ENCODE results near the gene PLAAT3. TPM values are rescaled to one million over a fixed set of nuclear protein-coding genes. Genes with fewer than 3 reads are reported as not detected.

PLAAT3 gene
- total and polyA plus RNA-seq, 2 donors from 2014 or later = 88.2 to 262 TPM

GRCh38 chr11:63536669-63537292 lies 77.5 kb downstream of the PLAAT3 start, which contains the start of gene PLAAT4:
TSS of gene PLAAT4 (plus strand) at chr11:63536808. CDS start at chr11:63536869, 61 bp downstream.
- intact Hi-C loops (cut with DNase I) = no loop called here
- H3K9ac ChIP-seq (ENCODE audit: low read length in 3 of 3) = peak within 1 kb of the TSS; percentile 5 to 91 (median 65)
- peaks cover 0 to 3% (median 0%) of the 10 kb centered on the region in 3 donors for H3K36me3 ChIP-seq (ENCODE audit: control insufficient read depth in 2 of 3, insufficient read depth in 3 of 3, low read length in 3 of 3)
- H3K27me3 ChIP-seq (ENCODE audit: control insufficient read depth, insufficient read depth, low read length) = no peaks in the 10 kb centered on the region
- H3K4me3 ChIP-seq (ENCODE audit: low read length in 3 of 3) = peak within 1 kb of the TSS; percentile 35 to 83 (median 59)
- no peak for TF ChIP-seq CTCF (IDR thresholded peaks at IDR 0.05; ENCODE audit: borderline replicate concordance, extremely low read depth, insufficient read depth)
- H3K9me3 ChIP-seq (ENCODE audit: control insufficient read depth in 2 of 3, insufficient read depth in 1 of 3, low read length in 3 of 3) = no peaks in the 10 kb centered on the region
- FAIRE-seq (no peak), DNase-seq (peak in 2 of 5 donors; percentile 43 to 69)
- H3K4me1 ChIP-seq (ENCODE audit: control insufficient read depth in 2 of 3, insufficient read depth in 2 of 3, low read depth in 1 of 3, low read length in 3 of 3) = peaks cover 0 to 39% (median 35%) of the 10 kb centered on the region in 3 donors
- peak within 1 kb of the TSS; percentile 81 to 96 for H3K27ac ChIP-seq (ENCODE audit: low read depth in 2 of 2, low read length in 2 of 2)

GRCh38 chr11:63535734-63536133 lies 78.5 kb downstream of the PLAAT3 start:
- Histone ChIP-seq H3K9ac (ENCODE audit: low read length in 3 of 3) (no peak overlapping the region), H3K27ac (ENCODE audit: low read depth in 2 of 2, low read length in 2 of 2) (peak overlapping the region; percentile 81 to 96), H3K4me1 (ENCODE audit: control insufficient read depth in 2 of 3, insufficient read depth in 2 of 3, low read depth in 1 of 3, low read length in 3 of 3) (peaks cover 0 to 44% (median 43%) of the 10 kb centered on the region in 3 donors), H3K4me3 (ENCODE audit: low read length in 3 of 3) (no peak overlapping the region), H3K27me3 (ENCODE audit: control insufficient read depth, insufficient read depth, low read length) (no peaks in the 10 kb centered on the region), H3K9me3 (ENCODE audit: control insufficient read depth in 2 of 3, insufficient read depth in 1 of 3, low read length in 3 of 3) (no peaks in the 10 kb centered on the region), H3K36me3 (ENCODE audit: control insufficient read depth in 2 of 3, insufficient read depth in 3 of 3, low read length in 3 of 3) (peaks cover 0 to 1% (median 0%) of the 10 kb centered on the region in 3 donors)
- TF ChIP-seq CTCF (IDR thresholded peaks at IDR 0.05; ENCODE audit: borderline replicate concordance, extremely low read depth, insufficient read depth) = no peak
- FAIRE-seq (no peak), DNase-seq (no peak)
- intact Hi-C loops (cut with DNase I) = no loop called here

- peak overlapping the region in 1 of 2 donors; percentile 18 for H3K27ac ChIP-seq (ENCODE audit: low read depth in 2 of 2, low read length in 2 of 2)
- DNase-seq = no peak
- no peaks in the 10 kb centered on the region for H3K36me3 ChIP-seq (ENCODE audit: control insufficient read depth in 2 of 3, insufficient read depth in 3 of 3, low read length in 3 of 3)
- no peaks in the 10 kb centered on the region for H3K9me3 ChIP-seq (ENCODE audit: control insufficient read depth in 2 of 3, insufficient read depth in 1 of 3, low read length in 3 of 3)
- TF ChIP-seq CTCF (IDR thresholded peaks at IDR 0.05; ENCODE audit: borderline replicate concordance, extremely low read depth, insufficient read depth) = no peak
- H3K4me1 ChIP-seq (ENCODE audit: control insufficient read depth in 2 of 3, insufficient read depth in 2 of 3, low read depth in 1 of 3, low read length in 3 of 3) = peaks cover 0 to 44% (median 43%) of the 10 kb centered on the region in 3 donors
- H3K27me3 ChIP-seq (ENCODE audit: control insufficient read depth, insufficient read depth, low read length) = no peaks in the 10 kb centered on the region
- no peak for FAIRE-seq
- no peak overlapping the region for H3K4me3 ChIP-seq (ENCODE audit: low read length in 3 of 3)
- H3K9ac ChIP-seq (ENCODE audit: low read length in 3 of 3) = no peak overlapping the region
- intact Hi-C loops (cut with DNase I) = no loop called here
Measured at GRCh38 chr11:63534895-63535461, 79.3 kb downstream of the PLAAT3 start.
